Stimulated activated CD4-positive, alpha-beta T cell treated with anti-CD3 and anti-CD28 coated beads, Interleukin-1b, Interleukin-23, amount 100 ng/mL, for 1 hour (primary cell): Measurements from ENCODE around the gene HOXD1.

Experiments used
- DNase-seq, 2 donors: peaks; one replicate each; pipeline ENCODE4 v3.0.0-alpha.2; 2020; ENCODE audit warnings: low read depth in 2 of 2

The HOXD1 gene

DNA sequence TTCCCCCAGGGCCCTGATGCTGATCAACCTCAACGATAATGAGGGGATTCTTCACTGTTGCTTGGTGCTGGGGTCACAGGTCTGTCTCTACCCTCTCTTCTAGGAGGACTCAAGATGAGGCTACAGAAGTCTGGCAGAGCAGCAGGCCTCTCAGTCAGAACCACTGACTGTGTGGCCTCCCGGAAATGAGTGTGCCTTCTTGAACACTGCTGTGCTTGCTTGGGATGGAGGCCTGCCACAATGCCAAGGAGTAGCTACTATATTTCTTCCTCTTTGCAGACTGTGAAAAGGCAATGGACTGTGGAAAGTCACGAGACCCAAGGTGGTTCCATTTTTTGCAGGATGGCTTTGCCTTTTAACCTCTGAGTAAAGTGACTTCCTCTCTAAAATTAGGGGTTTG lies 5.8 kb upstream of the HOXD1 start:
- DNase-seq: no peak

DNA sequence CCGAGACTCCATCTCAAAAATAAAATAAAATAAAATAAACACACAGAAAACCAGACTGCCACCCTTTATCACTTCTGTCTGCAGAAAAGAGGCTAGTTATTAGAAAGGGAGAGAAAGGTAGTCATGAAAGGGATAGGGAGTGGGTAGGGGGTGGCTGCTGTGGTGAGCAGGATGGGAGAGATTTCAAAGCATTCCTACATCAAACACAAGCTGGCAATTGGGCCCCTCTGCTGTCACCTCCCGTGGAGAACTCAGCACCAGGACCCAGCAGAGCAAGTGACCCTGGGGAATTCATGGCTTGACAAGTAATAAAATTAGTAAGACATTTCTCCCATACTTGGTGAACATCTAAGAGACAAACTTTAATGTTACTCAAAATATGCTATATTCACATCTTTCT lies 3.7 kb upstream of the HOXD1 start:
- no peak for DNase-seq

DNA sequence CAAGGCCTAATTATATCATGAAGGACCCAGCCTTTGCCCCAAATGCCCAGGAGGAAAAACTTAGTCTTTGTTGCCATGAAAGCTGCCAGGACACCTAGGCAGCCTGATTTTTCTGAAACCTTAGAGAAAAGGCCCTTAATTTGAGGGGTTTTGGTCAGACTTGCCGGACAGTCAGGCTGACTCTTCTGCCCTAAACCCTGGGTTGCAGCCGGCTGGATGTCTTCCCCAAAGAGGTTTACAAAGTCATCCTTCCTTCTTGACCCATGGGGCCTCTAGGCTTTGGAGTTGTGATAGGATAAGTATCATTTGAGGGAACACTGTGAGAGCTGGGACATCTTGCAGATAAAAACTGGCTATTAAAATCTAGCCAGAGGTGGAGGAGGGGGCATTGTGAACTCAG lies 2.4 kb upstream of the HOXD1 start:
- no peak for DNase-seq

DNA sequence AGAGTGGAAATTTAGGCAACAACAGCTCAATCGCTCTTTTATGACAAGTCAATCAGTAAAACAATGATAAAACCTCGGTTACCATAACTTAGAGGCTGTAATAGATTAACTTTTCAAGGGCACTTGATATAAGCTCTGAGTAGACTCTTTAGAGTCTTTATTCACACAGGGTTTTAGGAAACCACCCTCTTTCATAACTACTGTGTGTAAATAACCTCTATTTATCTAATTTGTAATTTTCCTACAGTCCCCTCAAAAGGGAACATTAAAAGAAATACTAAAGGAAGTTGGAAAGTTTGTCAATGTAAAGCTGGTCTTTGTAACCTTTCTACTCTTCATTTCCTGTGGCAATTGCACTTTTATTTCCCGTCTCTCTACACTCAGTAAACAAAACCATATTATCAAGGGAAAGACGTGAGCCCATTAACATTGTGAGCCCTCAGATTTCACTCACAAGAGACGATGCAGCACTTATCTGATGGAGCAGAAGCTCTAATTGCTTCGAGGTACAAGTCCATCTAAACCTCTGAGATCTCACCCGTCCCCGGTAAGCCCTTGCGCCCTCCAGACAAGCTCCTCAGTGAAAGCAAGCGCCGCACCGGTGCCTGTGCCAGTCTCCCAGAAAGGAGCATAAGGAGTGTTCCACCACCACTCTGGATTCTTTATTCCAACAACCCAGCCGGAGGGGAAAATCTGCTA lies 1.1 kb upstream of the HOXD1 start:
- DNase-seq: no peak

DNA sequence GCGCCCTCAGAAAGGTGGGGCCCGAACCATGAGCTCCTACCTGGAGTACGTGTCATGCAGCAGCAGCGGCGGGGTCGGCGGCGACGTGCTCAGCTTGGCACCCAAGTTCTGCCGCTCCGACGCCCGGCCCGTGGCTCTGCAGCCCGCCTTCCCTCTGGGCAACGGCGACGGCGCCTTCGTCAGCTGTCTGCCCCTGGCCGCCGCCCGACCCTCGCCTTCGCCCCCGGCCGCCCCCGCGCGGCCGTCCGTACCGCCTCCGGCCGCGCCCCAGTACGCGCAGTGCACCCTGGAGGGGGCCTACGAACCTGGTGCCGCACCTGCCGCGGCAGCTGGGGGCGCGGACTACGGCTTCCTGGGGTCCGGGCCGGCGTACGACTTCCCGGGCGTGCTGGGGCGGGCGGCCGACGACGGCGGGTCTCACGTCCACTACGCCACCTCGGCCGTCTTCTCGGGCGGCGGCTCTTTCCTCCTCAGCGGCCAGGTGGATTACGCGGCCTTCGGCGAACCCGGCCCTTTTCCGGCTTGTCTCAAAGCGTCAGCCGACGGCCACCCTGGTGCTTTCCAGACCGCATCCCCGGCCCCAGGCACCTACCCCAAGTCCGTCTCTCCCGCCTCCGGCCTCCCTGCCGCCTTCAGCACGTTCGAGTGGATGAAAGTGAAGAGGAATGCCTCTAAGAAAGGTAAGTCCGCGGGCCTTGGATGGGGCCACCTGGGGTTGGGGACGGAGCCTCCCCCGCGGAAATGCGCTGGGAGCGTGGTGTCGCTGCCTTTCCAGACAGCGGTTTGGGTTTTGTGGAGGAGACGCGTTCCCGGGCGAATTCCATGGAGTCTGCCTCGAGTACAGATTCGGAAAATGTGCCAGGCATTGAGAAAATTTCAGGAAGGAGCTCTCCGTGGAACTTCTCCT lies 559 bp downstream of the HOXD1 start:
- DNase-seq: no peak

DNA sequence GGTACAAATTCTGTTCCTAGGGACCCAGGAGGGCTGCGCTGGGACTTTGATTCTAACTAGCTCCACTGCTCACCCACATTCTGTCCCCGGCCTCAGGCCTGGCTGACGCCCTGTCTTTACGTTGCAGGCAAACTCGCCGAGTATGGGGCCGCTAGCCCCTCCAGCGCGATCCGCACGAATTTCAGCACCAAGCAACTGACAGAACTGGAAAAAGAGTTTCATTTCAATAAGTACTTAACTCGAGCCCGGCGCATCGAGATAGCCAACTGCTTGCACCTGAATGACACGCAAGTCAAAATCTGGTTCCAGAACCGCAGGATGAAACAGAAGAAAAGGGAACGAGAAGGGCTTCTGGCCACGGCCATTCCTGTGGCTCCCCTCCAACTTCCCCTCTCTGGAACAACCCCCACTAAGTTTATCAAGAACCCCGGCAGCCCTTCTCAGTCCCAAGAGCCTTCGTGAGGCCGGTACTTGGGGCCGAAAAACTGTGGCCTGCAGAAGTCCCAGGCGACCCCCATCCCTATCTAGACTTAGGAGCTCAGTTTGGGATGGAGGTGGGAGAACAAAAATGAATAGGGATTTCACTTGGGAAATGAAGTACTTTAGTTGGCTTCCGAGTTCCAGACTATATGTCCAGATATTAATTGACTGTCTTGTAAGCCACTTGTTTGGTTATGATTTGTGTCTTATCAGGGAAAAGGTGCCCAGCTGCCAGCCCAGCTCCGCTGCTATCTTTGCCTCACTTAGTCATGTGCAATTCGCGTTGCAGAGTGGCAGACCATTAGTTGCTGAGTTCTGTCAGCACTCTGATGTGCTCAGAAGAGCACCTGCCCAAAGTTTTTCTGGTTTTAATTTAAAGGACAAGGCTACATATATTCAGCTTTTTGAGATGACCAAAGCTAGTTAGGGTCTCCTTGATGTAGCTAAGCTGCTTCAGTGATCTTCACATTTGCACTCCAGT lies 1.5 kb downstream of the HOXD1 start:
- DNase-seq: no peak

DNA sequence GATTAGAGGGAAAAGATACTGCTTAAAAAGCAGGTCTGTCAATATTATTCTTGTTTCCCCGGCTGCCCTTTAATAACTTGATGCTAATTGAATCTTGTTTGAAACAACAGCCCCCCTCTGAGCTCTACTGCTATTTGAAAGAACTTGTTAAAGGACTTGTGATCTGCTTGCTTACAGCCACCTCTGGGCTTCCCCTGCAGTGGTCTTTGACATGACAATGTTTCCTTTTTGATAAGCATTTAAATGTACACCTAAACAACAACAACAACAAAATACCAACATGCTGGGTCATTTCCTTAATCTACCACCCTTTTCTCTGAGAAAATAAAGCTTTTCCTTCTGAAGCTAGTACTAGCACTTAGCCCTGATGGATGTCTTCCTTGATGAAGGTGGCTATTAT lies 3.9 kb downstream of the HOXD1 start:
- DNase-seq: no peak

DNA sequence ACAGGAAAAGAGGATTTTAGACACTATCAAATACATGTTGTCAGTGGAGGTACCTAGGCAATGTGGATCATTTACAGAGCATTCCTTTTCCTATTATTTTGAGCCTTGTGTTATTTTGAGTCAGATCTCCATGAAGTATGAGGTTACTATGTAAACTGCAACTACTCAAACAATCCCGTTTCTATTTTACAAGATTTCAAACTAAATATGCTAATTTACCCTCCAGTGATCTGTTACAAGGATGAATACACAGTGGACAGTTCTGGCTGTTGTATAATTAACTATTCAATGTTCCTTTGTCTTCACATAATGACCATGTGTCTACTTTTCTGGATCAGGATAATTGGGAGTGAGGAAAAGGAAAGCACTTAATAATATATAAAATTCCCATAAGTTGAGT lies 4.6 kb downstream of the HOXD1 start:
- DNase-seq: no peak

DNA sequence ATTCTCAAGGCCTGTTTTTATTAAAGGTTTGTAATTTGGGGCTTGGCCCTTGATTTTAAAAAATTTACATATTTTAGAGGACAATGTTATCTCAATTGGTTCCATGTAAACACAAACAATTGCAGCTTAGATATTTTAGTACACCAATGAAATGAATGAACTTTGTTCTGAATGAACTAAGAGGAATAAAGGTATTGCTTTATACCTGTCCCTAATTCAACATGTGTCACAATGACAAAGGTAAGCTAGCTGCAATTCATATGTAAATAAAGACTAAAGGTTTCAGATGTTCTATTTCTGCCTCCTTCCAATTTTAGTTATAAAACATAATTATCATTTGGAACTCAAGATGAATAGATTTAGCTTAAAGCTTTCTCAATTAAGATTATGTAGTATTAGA lies 11.4 kb downstream of the HOXD1 start:
- no peak for DNase-seq

DNA sequence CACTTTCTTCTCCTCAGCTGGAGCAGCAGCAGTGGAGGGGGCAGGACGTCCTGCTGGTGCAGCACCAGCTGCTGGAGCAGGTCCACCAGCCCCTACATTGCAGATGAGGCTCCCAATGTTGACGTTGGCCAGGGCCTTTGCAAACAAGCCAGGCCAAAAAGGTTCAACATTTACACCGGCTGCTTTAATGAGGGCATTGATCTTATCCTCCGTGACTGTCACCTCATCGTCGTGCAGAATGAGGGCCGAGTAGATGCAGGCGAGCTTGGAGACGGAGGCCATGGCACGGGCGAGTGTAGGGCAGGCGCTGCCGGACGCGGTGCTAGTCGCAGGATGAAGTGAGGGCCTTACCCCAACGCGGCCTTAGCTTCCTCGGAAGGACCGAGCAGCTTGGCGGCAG lies 12.5 kb downstream of the HOXD1 start:
- DNase-seq: no peak

DNA sequence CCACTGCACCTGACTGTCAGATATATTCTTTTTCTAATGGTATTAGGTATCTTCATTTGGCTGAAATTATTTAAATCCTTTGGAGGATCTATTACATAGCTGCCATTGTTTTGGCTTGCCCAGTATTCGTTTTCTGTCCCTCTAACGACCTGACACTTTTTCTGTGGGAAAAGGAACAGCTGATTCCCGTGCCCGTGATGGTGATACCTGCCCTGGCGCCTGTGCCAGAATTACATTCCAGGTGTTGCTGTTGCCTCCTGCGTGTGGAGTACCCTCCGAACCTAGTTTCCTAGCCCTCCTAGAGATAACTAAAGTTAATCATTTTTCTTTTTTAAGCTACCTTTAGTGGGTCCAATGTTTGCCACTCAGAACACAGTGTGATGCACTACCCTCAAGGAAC lies 14.0 kb downstream of the HOXD1 start:
- DNase-seq: no peak

DNA sequence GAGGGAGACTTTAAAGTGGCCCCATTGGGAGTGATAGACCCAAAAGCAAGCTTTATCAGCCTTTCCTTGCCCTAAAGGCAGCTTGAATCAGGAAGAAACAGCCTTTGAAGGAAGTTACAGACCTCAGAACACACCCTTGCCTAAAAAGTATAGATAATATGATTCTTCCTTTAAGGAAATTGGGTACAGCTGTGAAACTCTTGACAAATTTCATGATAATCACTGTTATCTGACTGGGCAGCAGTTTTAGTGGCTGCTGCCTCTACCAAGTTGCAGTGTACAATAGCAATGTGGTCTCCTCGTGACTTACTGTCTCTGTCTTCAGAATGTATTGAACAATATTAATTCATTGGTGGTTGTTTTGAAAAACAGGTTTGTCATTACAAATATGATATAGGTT lies 16.7 kb downstream of the HOXD1 start:
- no peak for DNase-seq

DNA sequence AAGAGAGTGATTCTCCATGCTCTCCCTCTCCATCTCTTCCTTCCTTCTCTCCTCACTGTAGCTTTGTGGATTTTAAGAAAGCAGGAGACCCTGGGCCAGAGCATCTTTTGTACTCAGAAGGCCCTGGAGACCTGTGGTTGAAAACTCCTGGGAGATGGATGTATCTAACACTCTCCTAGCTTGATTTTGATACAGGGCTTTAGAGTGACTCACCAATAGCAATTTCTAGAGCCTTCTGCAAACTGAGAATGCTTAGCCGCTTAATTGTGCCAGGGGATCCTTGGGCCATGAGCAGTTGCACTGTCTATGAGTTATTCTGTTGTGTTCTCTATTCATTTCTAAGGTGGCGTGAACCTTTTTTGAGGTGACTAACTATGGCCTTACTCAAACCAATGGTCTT lies 17.7 kb downstream of the HOXD1 start:
- no peak for DNase-seq

DNA sequence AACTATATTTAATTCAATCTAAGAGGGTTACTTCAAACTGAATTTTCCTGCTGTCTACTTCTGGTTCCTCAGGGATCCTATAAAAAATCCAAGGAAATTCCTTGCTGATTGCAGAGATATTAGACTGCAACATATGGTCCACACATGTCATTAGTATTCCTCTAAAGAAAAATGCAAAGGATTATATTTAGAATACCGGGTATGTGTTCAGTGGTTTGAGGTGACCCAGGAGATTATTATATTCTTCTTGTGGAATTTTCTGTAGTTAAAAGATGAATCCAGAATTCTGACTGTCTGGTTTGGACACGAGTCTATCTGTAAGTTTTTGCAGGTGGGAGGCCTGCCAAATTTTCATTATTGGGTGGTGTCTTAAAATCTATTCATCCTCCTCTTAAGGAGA lies 18.2 kb downstream of the HOXD1 start:
- no peak for DNase-seq

DNA sequence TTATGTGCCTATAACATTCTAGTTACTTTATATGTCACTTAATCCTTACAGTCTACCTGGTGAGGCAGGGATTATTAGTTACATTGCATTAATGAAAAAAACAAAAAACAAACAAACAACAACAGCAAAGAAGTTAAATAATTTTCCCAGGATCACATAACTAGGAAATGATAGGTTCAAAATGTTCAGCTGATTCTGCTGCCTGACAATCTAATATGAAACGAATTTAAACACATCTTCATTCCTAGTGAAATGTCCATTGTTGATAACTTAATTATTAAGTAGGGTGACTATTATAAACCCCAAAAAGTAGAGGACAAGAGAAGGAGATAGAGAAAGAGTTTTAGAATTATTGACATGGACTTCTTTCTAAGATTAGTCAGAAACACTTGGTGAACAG lies 22.6 kb downstream of the HOXD1 start:
- no peak for DNase-seq

DNA sequence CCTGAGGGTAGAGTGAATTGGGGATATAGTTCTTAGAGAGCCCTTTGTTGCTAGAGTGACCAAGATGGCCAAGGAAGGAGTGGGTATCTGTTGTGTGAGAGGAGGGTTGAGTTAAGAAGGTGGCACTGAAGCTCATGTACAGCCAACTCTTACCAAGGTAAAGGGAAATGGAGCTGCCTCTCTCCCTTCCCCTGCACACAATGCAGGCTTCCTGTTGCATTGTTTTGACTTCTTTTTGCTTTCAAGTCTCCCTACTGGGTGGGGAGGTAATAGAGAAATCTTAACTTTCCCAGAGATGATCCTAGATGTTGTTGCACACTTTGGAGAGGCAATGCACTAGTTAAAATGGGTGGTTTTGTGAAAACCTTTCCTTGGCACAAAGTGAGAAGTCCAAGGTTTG lies 23.8 kb downstream of the HOXD1 start:
- no peak for DNase-seq

DNA sequence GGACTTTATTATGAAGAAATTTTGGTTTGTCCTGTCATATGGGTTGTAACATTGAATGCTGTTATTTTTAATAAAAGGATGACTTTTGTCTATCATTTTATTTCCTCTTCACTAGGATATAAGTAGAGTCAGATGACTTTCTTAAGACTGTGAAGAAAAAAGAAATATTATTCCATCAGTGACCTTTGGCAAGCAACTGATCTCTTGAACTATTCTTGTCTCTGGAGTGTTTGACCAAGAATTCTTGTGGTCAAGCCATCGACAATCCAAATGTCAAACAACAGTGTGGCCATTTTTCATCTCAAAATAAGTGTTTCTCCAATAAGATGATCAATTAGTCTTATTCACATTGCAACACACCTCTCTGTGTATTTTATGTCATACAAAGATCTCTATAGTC lies 24.9 kb downstream of the HOXD1 start:
- no peak for DNase-seq

DNA sequence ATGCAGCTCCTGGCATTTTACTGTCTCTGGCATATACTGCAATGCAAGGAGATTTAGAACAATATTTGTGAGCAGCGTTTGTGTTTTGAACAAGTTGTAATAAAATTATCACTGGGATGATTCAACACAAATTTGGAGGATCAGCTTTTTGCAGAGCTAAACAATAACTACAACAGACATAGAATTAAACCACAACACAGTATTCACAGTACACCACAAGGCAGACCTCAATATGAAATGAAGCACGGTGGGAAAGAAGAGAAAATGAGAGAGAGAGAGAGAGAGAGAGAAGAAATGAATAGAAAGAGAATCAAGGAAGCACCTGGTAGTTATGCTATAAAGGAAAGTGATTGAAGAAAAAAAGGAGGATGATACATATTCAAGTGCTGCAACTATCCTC lies 39.4 kb downstream of the HOXD1 start:
- DNase-seq: no peak

DNA sequence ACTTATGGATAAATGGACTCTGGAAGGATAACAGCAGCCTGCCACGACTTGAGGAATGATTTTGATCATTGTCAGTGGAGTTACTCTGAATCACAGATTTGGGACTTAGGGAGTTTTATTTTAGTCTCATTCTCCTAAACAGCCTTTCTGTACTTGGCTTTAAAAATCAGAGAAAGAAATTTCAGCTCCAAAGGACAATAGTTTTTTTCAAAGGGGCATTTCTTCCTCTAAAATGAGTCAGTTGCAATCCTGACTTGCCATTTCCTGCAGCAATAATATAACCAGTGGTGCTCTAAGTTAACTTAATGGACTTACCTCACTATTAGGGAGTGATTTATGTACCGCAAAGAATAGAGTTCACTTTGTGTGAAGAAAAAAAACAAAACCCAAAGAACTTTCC lies 45.7 kb downstream of the HOXD1 start:
- DNase-seq: no peak

DNA sequence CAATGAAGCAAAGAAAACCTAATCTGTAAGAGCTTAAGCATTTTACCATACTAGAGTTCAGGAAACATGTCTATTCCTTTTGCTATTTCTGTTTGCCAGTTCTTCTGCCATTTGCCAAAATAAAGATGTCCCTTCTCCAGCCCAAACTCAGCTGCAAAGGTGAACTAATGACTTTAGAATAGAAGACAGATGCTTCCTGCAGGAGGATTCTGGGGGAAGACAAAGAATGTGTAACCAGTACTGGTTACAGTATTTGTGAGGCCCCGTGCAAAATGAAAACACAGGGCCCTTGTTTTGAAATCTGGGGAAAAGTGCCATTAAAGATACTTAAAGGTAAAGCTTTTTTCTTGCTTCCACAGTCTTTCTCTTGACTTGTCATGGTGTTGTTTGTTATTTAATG lies 46.5 kb downstream of the HOXD1 start:
- no peak for DNase-seq

DNA sequence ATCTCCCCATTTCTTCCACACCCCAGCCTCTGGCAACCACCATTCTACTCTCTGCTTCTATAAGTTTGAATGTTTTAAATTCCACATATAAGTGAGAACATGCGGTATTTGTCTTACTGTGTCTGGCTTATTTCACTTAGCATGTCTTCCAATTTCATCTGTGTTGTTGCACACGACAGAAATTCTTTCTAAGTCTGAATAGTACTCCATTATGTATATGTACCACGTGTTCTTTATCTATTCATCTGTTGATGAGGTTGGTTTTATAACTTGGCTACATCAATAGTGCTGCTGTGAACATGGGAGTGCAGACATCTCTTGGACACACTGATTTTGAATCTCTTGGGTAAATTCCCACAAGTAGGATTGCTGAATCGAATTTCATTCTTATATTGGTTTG lies 49.0 kb downstream of the HOXD1 start:
- no peak for DNase-seq

DNA sequence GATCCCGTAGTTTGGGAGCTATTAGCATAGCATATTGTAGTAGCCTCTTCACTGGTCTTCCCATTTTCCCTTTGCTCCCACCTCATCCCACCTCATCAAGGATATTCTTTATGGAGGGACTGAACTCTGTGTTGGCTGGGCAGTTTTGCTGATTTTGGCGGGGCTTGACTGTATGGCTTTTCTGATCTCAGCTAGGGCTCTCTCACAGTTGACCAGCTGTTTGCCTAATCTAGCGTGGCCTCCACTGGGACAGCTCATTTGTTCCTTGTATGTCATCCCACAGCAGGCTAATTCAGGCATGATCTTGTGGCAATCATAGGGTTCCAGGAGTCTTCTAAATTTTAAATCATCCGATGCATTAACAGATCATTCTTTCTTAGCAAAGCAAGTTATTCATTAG lies 50.6 kb downstream of the HOXD1 start:
- no peak for DNase-seq
